Uterus (tissue), 4 donors: ENCODE measurements around the gene SSBP1. TPM values are rescaled to one million over a fixed set of nuclear protein-coding genes. Genes with fewer than 3 reads are reported as not detected.
A peak's percentile ranks its signal among the peaks of the same experiment; 100 is the strongest.
"Not testable (repeated sequence)": the region's sequence is repeated elsewhere in the genome, so short reads cannot be mapped to it uniquely, and the experiment has no call there.

ENCODE experiments used
- DNase-seq, 2 donors: peaks; one replicate each; pipeline ENCODE4 v3.0.0-alpha.2; 2019 to 2020
- H3K27ac ChIP-seq, 2 donors: fragments of 200-600 bp; sonication (generic); 1 replicate in 1 of 2; 2 replicates in 1 of 2; pipeline ENCODE4 v1.5.1; 2016 to 2018
- H3K27me3 ChIP-seq, 2 donors: fragments of 200-600 bp; sonication (generic); one replicate each; pipeline ENCODE4 v1.5.1; 2018 to 2019; ENCODE audit warnings: control low read depth in 1 of 2
- H3K36me3 ChIP-seq, 2 donors: fragments of 200-600 bp; sonication (generic); one replicate each; pipeline ENCODE4 v1.5.1; 2019; ENCODE audit warnings: control low read depth in 1 of 2
- H3K4me1 ChIP-seq, 2 donors: fragments of 200-600 bp; sonication (generic); one replicate each; pipeline ENCODE4 v1.5.1; 2018 to 2019; ENCODE audit warnings: control low read depth in 1 of 2
- H3K4me3 ChIP-seq, 2 donors: fragments of 200-600 bp; sonication (generic); 1 replicate in 1 of 2; 2 replicates in 1 of 2; pipeline ENCODE4 v1.5.1; 2018 to 2019; ENCODE audit warnings: mild to moderate bottlenecking in 1 of 2
- H3K9me3 ChIP-seq, 2 donors: fragments of 200-600 bp; sonication (generic); one replicate each; pipeline ENCODE4 v1.5.1; 2019; ENCODE audit warnings: control low read depth in 1 of 2
- CTCF ChIP-seq, 4 experiments: fragments of 200-600 bp in 2 of 4; fragments of 450-650 bp in 2 of 4; sonication (generic) in 2 of 4; IDR thresholded peaks; one replicate each; pipeline ENCODE4 v1.5.1; 2016 to 2019; ENCODE audit warnings: antibody characterized with exemption in 4 of 4, mild to moderate bottlenecking in 2 of 4, moderate library complexity in 1 of 4
- POLR2A ChIP-seq, 2 donors: fragments of 450-650 bp; IDR thresholded peaks; one replicate each; pipeline ENCODE4 v1.6.1; 2016; ENCODE audit warnings: antibody characterized with exemption in 2 of 2, mild to moderate bottlenecking in 1 of 2, moderate library complexity in 1 of 2
- intact Hi-C: fragments of 100-400 bp; cut with DNase I; formaldehyde crosslinking; loops from one replicate; pipeline ENCODE4 v1.15.1; 2023; ENCODE audit warnings: low total_unique reads
- total RNA-seq, 4 donors: library from RNA; depleted of rRNA in 3 of 4; stranded (reverse); fragments of >200 nt in 3 of 4; gene quantifications; one replicate each; pipeline versions ENCODE4 v1.1.0 to v1.2.4, GENCODE V29; 2014 to 2023
- donor health status: DM: yes; HTN: yes; CAD: no.

Gene SSBP1
- total RNA-seq, 4 donors from 2014 or later = 56.9 to 110 (median 71.8) TPM

GRCh38 chr7:141742229-141742628 lies 4.1 kb downstream of the SSBP1 start:
- Histone ChIP-seq H3K4me3 (no peak overlapping the region), H3K36me3 (no peaks in the 10 kb centered on the region), H3K27ac (no peak overlapping the region), H3K9me3 (no peaks in the 10 kb centered on the region), H3K4me1 (peaks cover 0 to 9% of the 10 kb centered on the region in 2 donors), H3K27me3 (no peaks in the 10 kb centered on the region)
- intact Hi-C loops = no loop called here
- DNase-seq = no peak
- TF ChIP-seq CTCF (IDR thresholded peaks at IDR 0.05) (no peak), POLR2A (IDR thresholded peaks at IDR 0.05) (no peak)

DNA sequence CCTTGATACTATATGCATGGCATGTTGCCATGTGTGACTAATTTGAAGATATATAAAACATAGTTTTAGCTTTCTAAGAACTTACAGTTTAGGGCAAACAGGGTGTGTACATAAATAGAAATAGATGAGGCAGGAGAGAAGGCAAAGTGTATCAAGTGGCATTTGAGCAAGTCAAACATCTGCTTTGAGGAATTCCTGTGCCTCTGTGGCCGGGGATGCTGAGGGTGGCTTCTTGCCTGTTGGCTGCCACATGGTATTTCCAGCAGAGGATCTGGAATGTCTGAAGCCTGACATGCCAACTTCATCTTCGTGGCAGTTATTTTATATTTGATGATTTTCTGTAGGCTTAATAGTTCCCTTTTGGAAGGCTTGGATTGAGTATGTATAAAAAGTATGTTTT lies 6.0 kb downstream of the SSBP1 start:
- no peak for DNase-seq
- Histone ChIP-seq H3K27ac (no peak overlapping the region), H3K4me3 (no peak overlapping the region), H3K36me3 (no peaks in the 10 kb centered on the region), H3K27me3 (no peaks in the 10 kb centered on the region), H3K9me3 (no peaks in the 10 kb centered on the region), H3K4me1 (peaks cover 0 to 4% of the 10 kb centered on the region in 2 donors)
- intact Hi-C loops = no loop called here
- TF ChIP-seq POLR2A (IDR thresholded peaks at IDR 0.05) = no peak
- TF ChIP-seq CTCF (IDR thresholded peaks at IDR 0.05) = no peak

DNA sequence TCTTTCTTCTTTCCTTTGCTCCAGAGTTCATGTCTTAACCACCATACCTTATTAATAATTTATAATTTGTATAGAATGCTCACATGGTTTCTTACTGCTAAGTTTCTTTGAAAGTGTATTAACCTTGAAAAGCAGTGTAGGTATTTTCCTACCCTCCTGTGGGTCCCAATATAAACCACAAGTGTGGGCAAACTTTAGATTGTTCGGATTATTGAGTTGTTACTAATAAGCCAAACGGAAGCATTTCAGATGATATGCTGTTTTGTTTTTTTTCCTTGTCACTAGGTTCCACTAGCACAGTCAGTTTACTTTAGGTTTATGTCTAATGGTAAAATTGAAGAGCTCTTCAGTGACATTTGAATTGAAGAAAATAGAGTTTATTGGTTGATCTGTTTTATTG lies 10.2 kb downstream of the SSBP1 start:
- intact Hi-C loops = no loop called here
- H3K36me3 ChIP-seq = peaks cover 0 to 3% of the 10 kb centered on the region in 2 donors

GRCh38 chr7:141751904-141752303 lies 13.7 kb downstream of the SSBP1 start:
- H3K4me1 ChIP-seq, intact Hi-C loops, H3K36me3 ChIP-seq, H3K9me3 ChIP-seq, DNase-seq, H3K4me3 ChIP-seq, H3K27ac ChIP-seq, H3K27me3 ChIP-seq: not testable (repeated sequence)

More for the DNA sequence above, 10.2 kb downstream of the SSBP1 start:
- DNase-seq = no peak
- peaks cover 0 to 10% of the 10 kb centered on the region in 2 donors for H3K9me3 ChIP-seq
- no peaks in the 10 kb centered on the region for H3K4me1 ChIP-seq
- H3K27me3 ChIP-seq = no peaks in the 10 kb centered on the region
- TF ChIP-seq CTCF (IDR thresholded peaks at IDR 0.05) (no peak), POLR2A (IDR thresholded peaks at IDR 0.05) (no peak)
- H3K27ac ChIP-seq = no peak overlapping the region
- no peak overlapping the region for H3K4me3 ChIP-seq

- Histone ChIP-seq H3K36me3 (peaks cover 0 to 3% of the 10 kb centered on the region in 2 donors), H3K27me3 (no peaks in the 10 kb centered on the region), H3K27ac (no peak overlapping the region), H3K4me1 (no peaks in the 10 kb centered on the region), H3K9me3 (peaks cover 0 to 10% of the 10 kb centered on the region in 2 donors), H3K4me3 (no peak overlapping the region)
- TF ChIP-seq POLR2A (IDR thresholded peaks at IDR 0.05) (no peak), CTCF (IDR thresholded peaks at IDR 0.05) (no peak)
- no peak for DNase-seq
- intact Hi-C loops = no loop called here
Measured at GRCh38 chr7:141752634-141753033, 14.5 kb downstream of the SSBP1 start.

DNA sequence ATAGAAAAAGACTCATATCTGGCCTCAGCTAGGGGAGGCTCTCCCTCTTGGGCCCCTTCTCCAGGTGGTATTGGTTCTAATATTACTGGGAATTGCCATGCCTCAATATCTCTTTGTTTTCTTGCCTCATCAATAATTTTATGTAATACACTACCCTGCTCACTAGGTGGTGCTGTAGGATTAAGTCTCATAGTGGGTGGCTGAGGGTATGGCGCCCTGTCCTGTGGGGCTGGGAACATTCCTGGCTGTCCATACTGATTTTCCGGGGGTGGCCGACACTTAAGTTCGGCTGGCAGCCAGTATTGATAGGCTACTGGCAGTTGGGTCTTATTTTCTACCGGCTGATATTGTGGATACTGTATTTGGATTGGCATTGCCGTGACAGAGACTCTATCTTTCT lies 16.8 kb downstream of the SSBP1 start:
- Histone ChIP-seq H3K9me3 (peaks cover 0 to 10% of the 10 kb centered on the region in 2 donors), H3K4me3 (no peak overlapping the region), H3K27ac (no peak overlapping the region), H3K27me3 (no peaks in the 10 kb centered on the region), H3K4me1 (no peaks in the 10 kb centered on the region), H3K36me3 (peaks cover 0 to 1% of the 10 kb centered on the region in 2 donors)
- no peak for DNase-seq
- TF ChIP-seq CTCF (IDR thresholded peaks at IDR 0.05) (peak in 1 of 4 experiments; percentile 3), POLR2A (IDR thresholded peaks at IDR 0.05) (no peak)
- intact Hi-C loops = no loop called here
